NCI-H526 (cell line): ENCODE results near the gene INPP5D.
"Not testable (repeated sequence)": the region's sequence is repeated elsewhere in the genome, so short reads cannot be mapped to it uniquely, and the experiment has no call there.

ENCODE experiments used
- DNase-seq, 2 experiments: peaks; one replicate each; lab custom pipeline; 2025; lab: John Stamatoyannopoulos, UW

INPP5D gene

GRCh38 chr2:233059797-233060500, at the start of gene INPP5D:
INPP5D (plus strand) TSS chr2:233060342; CDS start chr2:233060479, 137 bp downstream.
- DNase-seq, result peak in 1 of 2 experiments; percentile 29

GRCh38 chr2:233010569-233011267, 49.4 kb upstream of the INPP5D start:
- no peak for DNase-seq

GRCh38 chr2:233011268-233011650, 48.9 kb upstream of the INPP5D start:
- no peak for DNase-seq

GRCh38 chr2:233011702-233012131, 48.4 kb upstream of the INPP5D start:
- no peak for DNase-seq

- no peak for DNase-seq
Observed at GRCh38 chr2:233012301-233012971, 47.7 kb upstream of the INPP5D start.

- DNase-seq, result no peak
Observed at GRCh38 chr2:233013027-233013461, 47.1 kb upstream of the INPP5D start, which contains the start of gene NGEF. NGEF (minus strand) TSS chr2:233013256; CDS start chr2:232974890, 38,366 bp downstream.

- DNase-seq, result no peak
Observed at GRCh38 chr2:233013650-233014049, 46.5 kb upstream of the INPP5D start.

GRCh38 chr2:233015019-233015645, 45.0 kb upstream of the INPP5D start:
- no peak for DNase-seq

GRCh38 chr2:233017947-233018346, 42.2 kb upstream of the INPP5D start:
- no peak for DNase-seq

GRCh38 chr2:233019610-233020009, 40.5 kb upstream of the INPP5D start:
- not testable (repeated sequence) for DNase-seq

GRCh38 chr2:233020454-233020853, 39.7 kb upstream of the INPP5D start:
- no peak for DNase-seq

GRCh38 chr2:233021771-233022170, 38.4 kb upstream of the INPP5D start:
- DNase-seq, result no peak

- no peak for DNase-seq
Observed at GRCh38 chr2:233022561-233022960, 37.6 kb upstream of the INPP5D start.

GRCh38 chr2:233023007-233023760, 37.0 kb upstream of the INPP5D start:
- DNase-seq, result no peak

GRCh38 chr2:233023761-233024410, 36.3 kb upstream of the INPP5D start:
- DNase-seq, result no peak

GRCh38 chr2:233025706-233026105, 34.4 kb upstream of the INPP5D start:
- no peak for DNase-seq

- DNase-seq, result no peak
Observed at GRCh38 chr2:233026198-233026813, 33.8 kb upstream of the INPP5D start.

GRCh38 chr2:233029321-233029720, 30.8 kb upstream of the INPP5D start:
- no peak for DNase-seq

GRCh38 chr2:233031556-233032500, 28.3 kb upstream of the INPP5D start:
- DNase-seq, result no peak
